Right lung (tissue), 5 donors: ENCODE data around the gene CORO1C. TPM values are rescaled to one million over a fixed set of nuclear protein-coding genes. Genes with fewer than 3 reads are reported as not detected.
"Not testable (repeated sequence)": the region's sequence is repeated elsewhere in the genome, so short reads cannot be mapped to it uniquely, and the experiment has no call there.

ENCODE experiments used
- DNase-seq, 2 donors: peaks; one replicate each; pipeline ENCODE4 v3.0.0-alpha.2; 2013
- polyA plus RNA-seq, 5 donors: library from polyadenylated mRNA; unstranded; fragments of 120-200 nt; gene quantifications; one replicate each; pipeline versions ENCODE4 v1.2.1 to v1.2.3, GENCODE V29; 2013; ENCODE audit warnings: inconsistent platforms in 1 of 5, low replicate concordance in 1 of 5; ENCODE audit not compliant: insufficient read length in 5 of 5, insufficient read depth in 1 of 5

Gene CORO1C
- polyA plus RNA-seq, 5 donors, result 61.8 to 95.3 (median 82.1) TPM

DNA sequence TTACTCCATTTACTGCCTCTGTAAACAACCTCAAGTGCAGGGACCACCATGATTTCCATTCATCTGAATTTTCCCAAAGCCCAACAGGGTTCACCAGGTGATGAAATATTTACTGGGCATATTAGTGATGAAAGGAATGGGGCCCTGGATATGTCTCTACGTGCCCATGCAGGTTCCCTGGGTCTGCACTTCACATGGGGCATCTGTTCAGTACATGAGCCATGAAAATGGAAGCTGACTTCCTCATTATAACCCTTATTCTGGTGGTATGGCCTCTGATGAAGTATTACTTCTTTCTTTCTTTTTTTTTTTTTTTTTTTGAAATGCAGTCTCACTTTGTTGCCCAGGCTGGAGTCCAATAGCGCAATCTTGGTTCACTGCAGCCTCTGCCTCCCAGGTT lies 26.5 kb upstream of the CORO1C start:
- no peak for DNase-seq

- DNase-seq, result no peak
Measured at GRCh38 chr12:108756421-108756820, 25.1 kb upstream of the CORO1C start.

DNA sequence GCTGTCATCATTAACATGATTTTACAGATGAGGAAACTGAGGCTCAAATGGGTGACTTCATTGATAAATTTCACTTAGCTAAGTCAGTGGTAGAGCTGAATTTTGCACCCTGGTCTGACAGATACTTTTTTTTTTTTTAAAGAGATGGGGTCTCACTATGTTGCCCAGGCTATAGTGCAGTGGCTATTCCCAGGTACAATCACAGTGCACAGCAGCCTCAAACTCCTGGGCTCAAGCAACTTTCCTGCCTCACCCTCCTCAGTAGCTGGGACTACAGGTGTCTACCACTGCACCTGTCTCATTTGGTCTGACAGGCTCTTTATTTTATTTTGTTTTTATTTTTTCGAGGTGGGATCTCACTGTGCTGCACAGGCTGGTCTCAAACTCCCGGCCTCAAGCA lies 24.2 kb upstream of the CORO1C start:
- DNase-seq, result no peak

- DNase-seq, result no peak
Measured at GRCh38 chr12:108753976-108754375, 22.7 kb upstream of the CORO1C start.

DNA sequence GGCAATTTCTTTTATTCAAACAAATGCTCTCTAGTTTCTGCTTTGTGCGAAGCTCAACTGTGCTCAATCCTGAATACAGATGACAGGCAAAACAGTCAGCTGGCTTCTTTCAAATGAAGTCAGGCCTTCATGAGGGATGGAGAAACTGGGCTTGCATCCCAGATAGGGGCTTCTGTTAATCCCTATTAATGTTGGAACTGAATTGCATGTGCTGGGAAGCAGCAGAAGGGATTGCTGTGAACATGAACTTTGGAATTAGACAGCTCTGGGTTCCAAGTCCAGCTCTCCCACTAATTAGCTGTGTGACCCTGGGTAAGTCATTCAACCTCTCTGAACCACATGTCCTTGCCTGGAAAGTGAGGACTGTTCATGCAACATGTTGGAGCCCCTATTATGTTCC lies 21.1 kb upstream of the CORO1C start:
- peak; percentile 74 to 75 for DNase-seq

GRCh38 chr12:108751821-108752220 lies 20.5 kb upstream of the CORO1C start:
- no peak for DNase-seq

DNA sequence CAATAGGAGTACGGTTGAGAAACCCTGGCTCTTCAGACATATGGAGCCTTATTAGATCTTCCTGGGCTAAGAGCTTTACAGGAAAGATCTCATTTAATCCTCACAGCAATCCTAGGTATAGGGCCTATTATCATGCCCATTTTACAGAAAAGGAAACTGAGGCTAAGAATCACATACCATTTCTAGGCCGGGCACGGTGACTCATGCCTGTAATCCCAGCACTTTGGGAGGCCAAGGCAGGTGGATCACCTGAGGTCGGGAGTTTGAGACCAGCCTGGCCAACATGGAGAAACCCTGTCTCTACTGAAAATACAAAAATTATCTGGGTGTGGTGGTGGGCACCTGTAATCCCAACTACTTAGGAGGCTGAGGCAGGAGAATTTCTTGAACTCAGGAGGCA lies 19.7 kb upstream of the CORO1C start:
- DNase-seq, result not testable (repeated sequence)

- peak in 1 of 2 donors; percentile 32 for DNase-seq
Measured at GRCh38 chr12:108750526-108750925, 19.2 kb upstream of the CORO1C start.

DNA sequence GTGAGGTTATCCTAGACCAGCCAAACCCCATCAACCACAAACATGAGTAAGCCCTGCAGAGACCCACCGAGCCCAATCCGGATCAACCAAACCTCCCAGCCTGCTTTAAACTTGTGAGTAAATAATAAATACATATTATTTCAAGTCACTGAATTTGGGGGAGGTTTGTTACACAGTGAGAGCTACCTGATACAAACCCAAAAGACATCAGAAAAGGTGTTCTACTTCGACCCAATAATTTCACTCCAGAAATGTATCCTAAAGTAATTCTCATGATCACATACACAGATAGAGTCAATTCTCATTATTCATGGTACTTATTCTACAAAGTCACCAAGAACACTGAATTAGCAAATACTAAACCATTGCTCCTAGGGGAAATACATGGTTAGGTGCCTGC lies 16.2 kb upstream of the CORO1C start:
- DNase-seq, result no peak

DNA sequence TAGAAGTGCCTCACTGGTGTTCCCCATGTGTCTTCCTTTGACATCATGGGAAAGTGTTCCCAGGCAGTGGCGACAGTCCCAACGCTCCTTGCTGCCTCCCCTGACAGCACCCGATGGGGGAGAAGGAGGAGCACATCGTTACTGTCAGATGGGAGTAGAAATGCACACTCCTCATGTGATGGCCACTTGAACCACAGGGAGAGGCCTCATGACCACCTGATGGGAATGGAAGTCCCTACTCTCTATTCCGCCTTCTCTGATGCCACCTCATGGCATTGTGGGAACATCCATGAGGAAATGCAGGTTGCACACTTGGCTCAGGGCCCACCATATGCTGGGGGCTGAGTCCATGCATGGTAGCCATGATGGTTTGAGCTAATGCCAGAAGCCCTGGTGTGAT lies 14.3 kb upstream of the CORO1C start:
- no peak for DNase-seq

DNA sequence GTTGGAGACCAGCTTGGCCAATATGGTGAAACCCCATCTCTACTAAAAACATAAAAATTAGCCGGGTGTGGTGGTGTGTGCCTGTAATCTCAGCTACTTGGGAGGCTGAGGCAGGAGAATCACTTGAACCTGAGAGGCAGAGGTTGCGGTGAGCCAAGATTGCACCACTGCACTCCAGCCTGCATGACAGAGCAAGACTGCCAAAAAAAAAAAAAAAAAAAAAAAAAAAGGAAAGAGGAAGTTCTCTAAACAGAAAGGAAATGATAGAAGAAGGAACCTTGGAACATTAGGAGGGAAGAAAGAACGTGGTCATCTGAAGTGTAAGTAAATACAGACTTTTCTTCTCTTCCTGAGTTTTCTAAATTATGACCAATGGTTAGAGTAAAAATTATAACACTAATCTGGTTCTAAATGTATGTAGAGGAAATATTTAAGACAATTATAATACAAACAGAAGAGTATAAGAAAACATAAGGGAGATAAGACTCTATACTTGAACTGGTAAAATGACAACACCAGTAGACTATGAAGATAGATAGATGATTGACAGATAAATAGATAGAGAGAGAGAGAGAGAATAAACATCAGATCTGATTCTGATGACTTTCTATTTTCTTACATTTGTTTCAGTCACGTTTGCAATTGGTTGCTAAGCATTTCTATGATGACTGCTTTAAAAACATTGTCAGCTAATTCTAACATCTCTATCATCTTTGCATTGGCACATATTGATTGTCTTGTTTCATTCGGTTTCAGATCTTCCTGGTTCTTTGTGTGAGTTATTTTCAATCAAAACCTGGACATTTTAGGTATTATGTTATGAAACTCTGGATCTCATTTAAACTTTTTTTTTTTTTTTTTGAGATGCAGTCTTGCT lies 12.9 kb upstream of the CORO1C start:
- DNase-seq, result no peak

- no peak for DNase-seq
Measured at GRCh38 chr12:108738170-108738569, 6.9 kb upstream of the CORO1C start.

GRCh38 chr12:108735855-108736254 lies 4.5 kb upstream of the CORO1C start:
- DNase-seq, result no peak

GRCh38 chr12:108734200-108734906 lies 3.0 kb upstream of the CORO1C start:
- no peak for DNase-seq

GRCh38 chr12:108733230-108733531 lies 1.9 kb upstream of the CORO1C start:
- DNase-seq, result not testable (repeated sequence)

GRCh38 chr12:108732489-108733229 lies 1.3 kb upstream of the CORO1C start:
- DNase-seq, result peak in 1 of 2 donors; percentile 26

GRCh38 chr12:108731866-108732461 lies 646 bp upstream of the CORO1C start:
- peak; percentile 95 to 96 for DNase-seq

DNA sequence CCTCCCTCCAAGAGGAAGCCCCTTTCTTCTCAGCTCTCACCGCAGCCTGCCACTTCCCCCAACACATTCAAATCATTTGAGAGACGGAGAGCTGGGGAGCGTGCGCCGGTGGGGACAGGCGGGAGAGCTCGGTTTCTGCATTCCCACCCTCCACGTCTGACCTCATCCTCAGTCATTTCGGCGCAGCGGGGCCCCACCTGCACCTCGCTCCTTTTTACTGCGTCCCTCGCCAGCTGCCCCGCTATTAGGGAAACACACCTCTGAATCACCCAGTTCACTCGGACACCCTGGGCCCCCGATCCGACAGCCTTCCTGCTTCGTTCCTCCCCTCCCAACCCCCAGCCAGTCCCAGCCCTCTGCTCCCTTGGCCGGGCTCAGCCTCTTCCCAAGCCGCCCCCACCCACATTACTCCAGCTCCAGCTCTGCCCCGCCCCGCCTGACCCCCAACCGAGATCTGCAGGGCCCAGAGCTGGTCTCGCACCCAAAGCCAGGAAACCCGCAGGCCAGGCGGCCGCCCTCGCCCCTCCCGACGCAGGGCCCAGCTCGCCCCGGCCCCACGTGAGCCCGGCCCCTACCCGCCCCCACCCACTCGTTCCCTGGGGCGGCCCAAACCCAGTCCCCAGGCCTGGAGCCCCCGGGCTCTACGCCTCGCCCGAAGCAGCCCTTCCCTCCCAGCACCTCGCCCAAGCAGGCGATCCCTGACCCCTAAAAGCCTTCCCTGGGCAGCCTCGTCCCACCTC lies 783 bp downstream of the CORO1C start:
- peak; percentile 49 to 61 for DNase-seq

DNA sequence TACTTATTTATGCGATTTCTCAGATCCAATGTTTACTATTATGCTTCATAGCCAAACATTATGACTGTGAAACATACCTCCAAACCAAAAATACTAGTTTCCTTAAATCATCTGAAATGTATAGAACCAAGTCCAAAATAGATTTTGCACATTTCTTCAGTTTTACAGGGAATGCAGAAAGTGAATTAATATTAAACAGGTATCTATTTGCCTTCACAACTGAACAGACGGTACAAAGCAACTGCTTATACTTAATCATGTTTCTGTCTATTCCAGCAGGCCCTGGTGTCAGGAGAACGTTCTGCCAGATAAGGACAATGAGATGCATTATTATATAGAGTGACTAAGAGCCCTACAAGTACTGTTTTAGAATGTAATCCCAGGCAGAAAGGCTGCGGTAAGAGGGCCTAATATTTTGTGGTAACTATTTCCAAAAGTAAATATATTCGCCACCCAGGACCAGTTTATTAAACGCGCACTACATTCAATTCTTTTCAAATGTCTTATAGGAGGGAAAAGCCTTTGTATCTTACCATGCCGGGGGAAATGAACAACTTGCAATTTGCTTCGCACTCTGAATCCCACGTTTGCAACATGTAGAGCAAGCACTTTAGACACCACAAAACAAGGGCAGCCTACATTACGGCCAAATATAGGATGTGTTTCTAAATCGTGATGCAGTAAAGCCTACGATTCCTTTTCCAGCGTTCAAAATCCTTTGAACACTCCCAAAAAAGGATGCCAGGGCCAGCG lies 1.5 kb downstream of the CORO1C start:
- DNase-seq, result peak in 1 of 2 donors; percentile 17

DNA sequence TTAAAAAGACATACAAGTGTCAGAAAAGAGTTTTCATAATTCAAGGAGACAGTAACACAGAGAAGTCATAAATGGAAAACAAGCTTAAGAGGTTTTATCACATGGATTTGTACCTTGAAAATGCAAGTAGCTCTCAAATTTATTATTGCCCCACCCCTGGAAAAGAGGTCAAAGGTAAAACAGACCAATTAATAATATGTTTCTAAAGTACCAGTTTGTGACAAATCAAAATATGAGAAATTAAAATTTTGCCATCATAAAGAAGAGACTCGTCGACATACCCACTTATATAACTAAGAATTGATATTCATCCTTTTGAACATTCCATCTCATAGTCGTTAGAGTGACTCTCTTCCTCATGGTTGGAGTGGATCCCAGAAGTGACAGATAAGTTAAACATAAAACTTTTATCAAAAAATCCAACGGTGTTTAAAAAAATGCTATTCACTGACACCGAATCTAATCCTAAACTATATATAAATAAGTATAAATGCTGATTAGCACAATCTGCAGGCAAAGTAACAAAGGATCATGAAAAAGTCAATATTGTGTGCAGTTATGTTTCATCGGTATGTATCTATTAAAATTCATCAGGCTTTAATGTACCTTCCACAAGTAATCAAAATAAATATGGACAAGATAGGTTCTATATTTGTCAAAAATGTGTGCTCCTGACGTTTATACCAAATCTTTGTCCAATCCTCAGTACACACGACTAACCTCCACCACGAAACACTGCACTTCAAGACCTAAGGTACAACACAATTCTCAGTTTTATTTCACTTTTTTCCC lies 2.3 kb downstream of the CORO1C start:
- no peak for DNase-seq
